GM12865 (cell line): ENCODE data around the gene CREG1.

Experiments
- DNase-seq: peaks from one replicate; pipeline ENCODE4 v3.0.0; 2010; ENCODE audit warnings: low read depth
- H3K4me3 ChIP-seq: 2 replicates; pipeline ENCODE4 v1.5.1; 2011; ENCODE audit warnings: mild to moderate bottlenecking, low read depth, low read length, control low read depth
- TF ChIP-seq, protein P1 (sequence below): IDR thresholded peaks from 2 replicates; pipeline ENCODE4 v1.5.1; 2011; ENCODE audit warnings: low read length, control low read depth, low read depth, inconsistent platforms; ENCODE audit not compliant: insufficient read depth; ENCODE audit errors: missing control alignments

Gene CREG1

DNA sequence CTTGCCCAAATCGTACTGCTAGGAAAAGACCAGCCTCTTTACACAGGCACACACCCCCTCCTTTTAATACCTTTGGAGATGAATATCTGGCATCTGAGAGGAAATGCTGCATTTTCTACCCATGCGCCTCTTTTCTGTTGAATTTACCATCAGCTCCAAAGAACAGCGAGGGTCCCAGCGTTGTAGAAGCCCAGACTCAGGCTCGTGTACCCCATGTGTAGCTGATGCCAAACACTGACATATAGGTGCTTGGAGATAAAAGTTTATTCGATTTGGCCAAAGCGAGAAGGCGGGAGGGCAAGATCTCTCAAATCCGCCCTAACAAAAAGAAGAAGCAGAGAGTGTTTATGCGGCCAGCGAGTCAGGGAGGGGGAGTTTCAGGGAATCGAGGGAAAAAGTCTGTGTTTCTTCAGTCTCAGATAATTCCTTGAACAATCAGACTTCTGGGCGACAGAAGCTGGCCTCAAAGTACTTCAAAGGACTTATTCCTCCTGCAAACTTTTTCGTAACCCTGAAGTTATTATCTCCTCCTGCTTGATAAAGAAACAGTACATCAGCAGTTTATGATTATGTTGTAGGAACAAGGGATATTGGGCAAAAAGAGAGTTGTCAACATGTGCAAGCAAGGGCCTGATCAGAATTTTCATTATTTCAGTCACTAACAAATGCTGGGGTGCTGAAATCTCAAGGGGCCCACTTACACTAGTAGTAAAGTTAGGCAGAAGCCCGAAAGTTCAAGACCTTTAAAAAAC lies 642 bp upstream of the CREG1 start:
- DNase-seq: no peak
- TF ChIP-seq, protein P1, sequence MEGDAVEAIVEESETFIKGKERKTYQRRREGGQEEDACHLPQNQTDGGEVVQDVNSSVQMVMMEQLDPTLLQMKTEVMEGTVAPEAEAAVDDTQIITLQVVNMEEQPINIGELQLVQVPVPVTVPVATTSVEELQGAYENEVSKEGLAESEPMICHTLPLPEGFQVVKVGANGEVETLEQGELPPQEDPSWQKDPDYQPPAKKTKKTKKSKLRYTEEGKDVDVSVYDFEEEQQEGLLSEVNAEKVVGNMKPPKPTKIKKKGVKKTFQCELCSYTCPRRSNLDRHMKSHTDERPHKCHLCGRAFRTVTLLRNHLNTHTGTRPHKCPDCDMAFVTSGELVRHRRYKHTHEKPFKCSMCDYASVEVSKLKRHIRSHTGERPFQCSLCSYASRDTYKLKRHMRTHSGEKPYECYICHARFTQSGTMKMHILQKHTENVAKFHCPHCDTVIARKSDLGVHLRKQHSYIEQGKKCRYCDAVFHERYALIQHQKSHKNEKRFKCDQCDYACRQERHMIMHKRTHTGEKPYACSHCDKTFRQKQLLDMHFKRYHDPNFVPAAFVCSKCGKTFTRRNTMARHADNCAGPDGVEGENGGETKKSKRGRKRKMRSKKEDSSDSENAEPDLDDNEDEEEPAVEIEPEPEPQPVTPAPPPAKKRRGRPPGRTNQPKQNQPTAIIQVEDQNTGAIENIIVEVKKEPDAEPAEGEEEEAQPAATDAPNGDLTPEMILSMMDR: no peak
- H3K4me3 ChIP-seq: peak overlapping the region; percentile 88

DNA sequence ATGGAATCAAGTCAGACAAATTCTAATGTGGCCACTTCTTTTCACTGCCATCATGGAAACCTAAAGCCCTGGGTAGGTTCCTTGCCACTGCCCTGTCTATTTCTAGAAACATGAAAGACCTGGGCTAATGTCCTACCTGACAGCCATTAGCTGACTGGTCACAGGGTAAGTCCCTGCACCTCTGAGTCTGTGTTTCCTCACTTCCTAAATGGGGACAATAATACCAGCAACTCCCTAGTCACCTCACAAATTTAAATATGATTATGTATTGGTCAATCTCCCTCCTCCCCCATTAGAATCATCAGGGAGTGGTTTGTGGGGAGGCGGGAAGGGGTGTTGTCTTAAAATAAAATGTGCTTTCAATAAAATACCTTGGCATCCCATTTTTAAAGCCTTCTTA lies 2.2 kb downstream of the CREG1 start:
- DNase-seq: no peak
- no peak overlapping the region for H3K4me3 ChIP-seq
- TF ChIP-seq, protein P1: no peak

DNA sequence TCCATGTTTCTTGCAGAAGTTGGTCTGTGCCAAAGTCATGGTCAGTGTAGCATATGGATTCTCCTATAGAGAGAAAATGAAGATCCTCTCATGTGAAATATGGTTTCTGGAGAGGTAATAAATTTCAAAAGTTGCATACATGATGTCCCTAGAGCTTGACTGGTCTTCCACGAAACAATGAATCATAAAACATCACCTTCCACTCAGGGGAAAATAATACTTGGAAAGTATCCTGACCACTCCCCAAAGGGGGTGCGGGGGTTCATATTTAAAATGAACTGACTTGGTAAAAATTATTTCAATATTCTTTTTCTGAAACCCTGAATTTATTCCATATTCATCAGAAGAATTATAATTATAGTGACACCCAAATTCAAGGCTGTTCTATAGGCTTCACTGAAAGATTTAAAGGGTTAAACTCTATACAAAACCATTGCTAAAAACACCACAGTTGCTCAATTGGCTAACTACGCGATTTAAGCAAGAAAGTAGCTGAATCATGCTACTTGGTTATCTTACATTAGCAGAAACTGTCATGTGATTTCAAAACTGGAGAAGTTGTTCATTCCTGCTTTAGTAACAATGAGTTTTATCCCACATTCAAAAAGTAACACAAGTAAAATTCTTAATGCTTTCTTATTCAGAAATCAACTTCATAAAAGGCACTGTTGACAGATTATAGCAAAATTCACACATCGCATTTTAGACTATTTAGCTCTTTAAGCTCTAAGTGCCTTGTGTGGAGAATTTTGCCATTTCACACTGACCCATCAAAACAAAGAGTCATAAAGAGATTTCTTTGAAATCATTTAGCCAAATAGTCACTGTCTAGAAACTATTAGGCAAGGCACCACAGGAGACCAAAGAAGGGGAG lies 5.3 kb downstream of the CREG1 start:
- TF ChIP-seq, protein P1: no peak
- DNase-seq: no peak
- H3K4me3 ChIP-seq: no peak overlapping the region

DNA sequence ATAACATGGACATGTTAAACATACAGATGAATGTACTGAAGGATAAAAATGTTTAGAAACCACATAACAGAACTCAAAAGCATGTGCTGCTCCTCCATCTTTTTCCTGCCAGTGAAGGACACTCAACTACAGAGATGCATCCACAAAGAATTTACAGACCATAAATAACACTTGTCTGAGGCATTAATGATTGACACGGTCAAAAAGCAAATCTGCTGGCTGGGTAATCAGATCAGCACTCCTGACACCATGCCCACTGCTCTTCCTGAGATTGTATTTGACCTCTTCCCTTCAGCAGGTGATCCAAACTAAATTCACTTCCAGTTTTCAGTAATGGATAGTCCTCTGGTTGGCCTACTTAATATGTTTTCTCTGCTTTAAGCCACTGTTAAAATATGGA lies 6.6 kb downstream of the CREG1 start:
- no peak overlapping the region for H3K4me3 ChIP-seq
- no peak for DNase-seq
- TF ChIP-seq, protein P1: no peak

DNA sequence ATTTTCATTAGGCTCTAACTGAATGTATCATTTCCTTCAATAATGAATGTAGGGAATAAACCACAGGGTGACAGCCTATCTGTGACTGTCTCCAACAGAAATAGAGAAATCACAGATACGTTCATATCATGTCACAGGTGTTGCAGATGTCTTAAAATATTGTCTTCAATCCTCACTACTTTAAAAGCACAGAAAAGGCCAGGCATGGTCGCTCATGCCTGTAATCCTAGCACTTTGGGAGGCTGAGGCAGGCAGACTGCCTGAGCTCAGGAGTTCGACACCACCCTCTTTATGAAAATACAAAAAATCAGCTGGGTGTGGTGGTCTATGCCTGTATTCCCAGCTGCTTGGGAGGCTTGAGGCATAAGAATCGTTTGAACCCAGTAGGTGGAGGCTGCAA lies 8.2 kb downstream of the CREG1 start:
- no peak overlapping the region for H3K4me3 ChIP-seq
- TF ChIP-seq, protein P1: no peak
- DNase-seq: no peak

GRCh38 chr1:167544447-167545093 lies 9.0 kb downstream of the CREG1 start:
- TF ChIP-seq, protein P1: no peak
- peak; percentile 35 for DNase-seq

More at GRCh38 chr1:167544447-167545093, 9.0 kb downstream of the CREG1 start:
- no peak overlapping the region for H3K4me3 ChIP-seq
